Mesodermal cell (in vitro differentiated cells): ENCODE measurements around the gene TEAD2.
"Not testable (repeated sequence)": the region's sequence is repeated elsewhere in the genome, so short reads cannot be mapped to it uniquely, and the experiment has no call there.

Experiments used
- H3K27ac ChIP-seq: 2 replicates; pipeline ENCODE4 v1.7.0; 2013; ENCODE audit warnings: mild to moderate bottlenecking, low read depth, low read length, moderate library complexity; ENCODE audit not compliant: severe bottlenecking
- H3K36me3 ChIP-seq: 2 replicates; pipeline ENCODE4 v1.7.1; 2013; ENCODE audit warnings: mild to moderate bottlenecking, low read length, moderate library complexity; ENCODE audit not compliant: control insufficient read depth, insufficient read depth
- H3K4me1 ChIP-seq: one replicate; pipeline ENCODE4 v1.7.1; 2013; ENCODE audit warnings: mild to moderate bottlenecking, low read length; ENCODE audit not compliant: insufficient read depth, control insufficient read depth, poor library complexity, severe bottlenecking
- H3K4me3 ChIP-seq: 2 replicates; pipeline ENCODE4 v1.7.0; 2013; ENCODE audit warnings: low read length, control low read depth, mild to moderate bottlenecking; ENCODE audit not compliant: insufficient read depth, poor library complexity, severe bottlenecking; ENCODE audit errors: extremely low read depth
- H3K9me3 ChIP-seq: 2 replicates; pipeline ENCODE4 v1.7.1; 2013; ENCODE audit warnings: mild to moderate bottlenecking, low read length, moderate library complexity; ENCODE audit not compliant: control insufficient read depth
- WGBS, 2 experiments: methylation state at CpG; one replicate each; pipeline ENCODE4 v1.1.5; 2013; ENCODE audit warnings: missing lambda C conversion rate in 2 of 2; ENCODE audit not compliant: insufficient coverage in 2 of 2; 5-methylcytosine and 5-hydroxymethylcytosine counted together

TEAD2 gene

GRCh38 chr19:49338023-49338677 is 24.1 kb downstream of the TEAD2 start:
- Histone ChIP-seq H3K4me1 (peaks cover 5% of the 10 kb centered on the region), H3K36me3 (peaks cover 45% of the 10 kb centered on the region), H3K27ac (no peak overlapping the region), H3K4me3 (no peak overlapping the region), H3K9me3 (no peaks in the 10 kb centered on the region)
- 15 to 18% methylated on average over 27 to 32 of the region's 34 CpGs for WGBS, 2 experiments

GRCh38 chr19:49337267-49338022 is 24.8 kb downstream of the TEAD2 start:
- Histone ChIP-seq H3K27ac (no peak overlapping the region), H3K36me3 (peaks cover 38% of the 10 kb centered on the region), H3K4me3 (no peak overlapping the region), H3K4me1 (peaks cover 5% of the 10 kb centered on the region), H3K9me3 (no peaks in the 10 kb centered on the region)
- WGBS, 2 experiments = 56 to 57% methylated on average over 16 to 18 of the region's 19 CpGs

GRCh38 chr19:49336482-49337266 is 25.5 kb downstream of the TEAD2 start:
- WGBS, 2 experiments = 90% methylated on average over 7 of the region's 10 CpGs
- H3K4me1 ChIP-seq = peaks cover 5% of the 10 kb centered on the region
- peaks cover 31% of the 10 kb centered on the region for H3K36me3 ChIP-seq
- no peaks in the 10 kb centered on the region for H3K9me3 ChIP-seq
- H3K4me3 ChIP-seq = no peak overlapping the region
- H3K27ac ChIP-seq = no peak overlapping the region

GRCh38 chr19:49335784-49336481 is 26.3 kb downstream of the TEAD2 start:
- Histone ChIP-seq H3K9me3 (no peaks in the 10 kb centered on the region), H3K4me3 (no peak overlapping the region), H3K27ac (no peak overlapping the region), H3K4me1 (peaks cover 5% of the 10 kb centered on the region), H3K36me3 (peaks cover 26% of the 10 kb centered on the region)
- WGBS, 2 experiments = 86 to 91% methylated on average over 9 to 13 of the region's 14 CpGs

- H3K9me3 ChIP-seq = no peaks in the 10 kb centered on the region
- H3K4me1 ChIP-seq = peaks cover 5% of the 10 kb centered on the region
- no peak within 1 kb of the TSS for H3K27ac ChIP-seq
- H3K36me3 ChIP-seq = peaks cover 21% of the 10 kb centered on the region
- WGBS, 2 experiments = 89 to 93% methylated on average over 6 to 9 of the region's 13 CpGs
- H3K4me3 ChIP-seq = no peak within 1 kb of the TSS
These were observed 27.0 kb downstream of the TEAD2 start, which contains the start of gene CD37 for GRCh38 chr19:49335071-49335783. Gene CD37, plus strand, starts transcription at chr19:49335406. Its CDS starts 135 bp downstream, at chr19:49335541.

- H3K4me1 ChIP-seq = peaks cover 5% of the 10 kb centered on the region
- no peaks in the 10 kb centered on the region for H3K9me3 ChIP-seq
- 77 to 86% methylated on average over 5 to 6 of the region's 8 CpGs for WGBS, 2 experiments
- H3K27ac ChIP-seq = no peak overlapping the region
- H3K36me3 ChIP-seq = peaks cover 17% of the 10 kb centered on the region
- no peak overlapping the region for H3K4me3 ChIP-seq
These were observed 28.4 kb downstream of the TEAD2 start for GRCh38 chr19:49333811-49334288.

GRCh38 chr19:49333418-49333805 is 28.8 kb downstream of the TEAD2 start:
- WGBS, 2 experiments = 80 to 93% methylated on average over 2 of the region's 3 CpGs

GRCh38 chr19:49332691-49333417 is 29.4 kb downstream of the TEAD2 start:
- H3K27ac ChIP-seq, H3K4me1 ChIP-seq, H3K9me3 ChIP-seq, H3K4me3 ChIP-seq: not testable (repeated sequence)
- WGBS, 2 experiments = 88 to 95% methylated on average over 10 to 12 of the region's 13 CpGs
- H3K36me3 ChIP-seq = peaks cover 24% of the 10 kb centered on the region

More at GRCh38 chr19:49333418-49333805, 28.8 kb downstream of the TEAD2 start:
- Histone ChIP-seq H3K4me1 (peaks cover 5% of the 10 kb centered on the region), H3K36me3 (peaks cover 21% of the 10 kb centered on the region), H3K4me3 (no peak overlapping the region), H3K9me3 (no peaks in the 10 kb centered on the region), H3K27ac (no peak overlapping the region)

- WGBS, 2 experiments = 82% methylated on average over 2 of the region's 2 CpGs; no CpG with 5 or more reads in 1 of the 2 experiments
These were observed 30.6 kb downstream of the TEAD2 start for GRCh38 chr19:49331616-49332055.

More at GRCh38 chr19:49331616-49332055, 30.6 kb downstream of the TEAD2 start:
- no peaks in the 10 kb centered on the region for H3K9me3 ChIP-seq
- H3K36me3 ChIP-seq = peaks cover 23% of the 10 kb centered on the region
- H3K4me1 ChIP-seq = peaks cover 5% of the 10 kb centered on the region
- H3K27ac ChIP-seq = no peak overlapping the region
- H3K4me3 ChIP-seq = no peak overlapping the region
